ENCODE results near the gene HOXD9. TPM values are rescaled to one million over a fixed set of nuclear protein-coding genes. Genes with fewer than 3 reads are reported as not detected.

Gene HOXD9
- total and polyA plus RNA-seq, 7 donors, result 0.46 to 27.1 (median 10.6) TPM

DNA sequence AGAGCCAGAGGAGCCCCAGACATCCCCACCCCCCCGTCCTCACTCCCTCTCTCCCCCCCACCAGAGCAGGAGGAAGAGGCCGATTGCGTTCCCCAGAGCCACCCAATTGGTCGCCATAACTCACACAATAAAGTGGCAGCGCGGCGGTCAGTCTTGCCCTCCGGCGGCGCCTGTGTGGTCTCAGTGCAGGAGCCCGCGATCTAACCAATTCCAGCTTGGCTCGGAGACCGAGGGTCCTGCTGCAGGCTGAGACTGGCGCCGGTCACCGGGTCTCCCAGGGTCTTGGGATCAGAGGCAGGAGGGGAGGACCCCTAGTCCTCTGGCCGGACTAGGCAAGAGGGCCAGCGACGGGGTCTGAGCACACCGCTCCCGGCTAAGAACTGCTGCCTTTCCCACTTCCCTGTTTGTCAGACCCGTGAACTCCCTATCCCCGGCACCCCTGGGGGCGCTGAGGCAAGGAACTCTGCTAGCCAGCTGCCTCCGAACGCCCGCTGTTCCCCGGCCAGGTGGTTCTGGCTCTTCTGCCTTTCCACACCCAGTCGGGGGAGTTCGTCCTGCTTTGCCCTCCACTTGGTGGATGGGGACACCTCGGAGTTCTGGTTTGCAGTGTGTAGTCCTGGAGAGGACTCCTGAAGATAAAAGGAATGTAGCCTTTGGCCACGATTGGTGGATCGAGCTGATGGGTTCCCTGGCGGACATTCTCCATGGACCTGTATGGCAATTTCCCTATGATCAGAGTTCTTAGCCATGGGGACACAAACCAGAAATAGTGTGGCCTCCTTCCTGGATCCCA, 24.0 kb upstream of the HOXD9 start:
- no peak for DNase-seq
- intact Hi-C loops (cut with DNase I), result loop anchor here (5.0 kb wide), 2 partner anchors 846 to 931 kb away; partner anchors contain the start of gene ATF2
- peak overlapping the region; percentile 45 to 70 (median 68) for H3K4me3 ChIP-seq
- H3K4me1 ChIP-seq, result peaks cover 0 to 40% (median 34%) of the 10 kb centered on the region in 4 donors
- H3K27me3 ChIP-seq, result peaks cover 0 to 95% (median 27%) of the 10 kb centered on the region in 3 donors
- H3K36me3 ChIP-seq, result no peaks in the 10 kb centered on the region
- no peaks in the 10 kb centered on the region for H3K9me3 ChIP-seq
- WGBS, 2 donors, result 13 to 15% methylated on average over 35 of the region's 35 CpGs
- peak overlapping the region in 3 of 4 donors; percentile 92 to 96 (median 94) for H3K27ac ChIP-seq
- TF ChIP-seq, protein P1, sequence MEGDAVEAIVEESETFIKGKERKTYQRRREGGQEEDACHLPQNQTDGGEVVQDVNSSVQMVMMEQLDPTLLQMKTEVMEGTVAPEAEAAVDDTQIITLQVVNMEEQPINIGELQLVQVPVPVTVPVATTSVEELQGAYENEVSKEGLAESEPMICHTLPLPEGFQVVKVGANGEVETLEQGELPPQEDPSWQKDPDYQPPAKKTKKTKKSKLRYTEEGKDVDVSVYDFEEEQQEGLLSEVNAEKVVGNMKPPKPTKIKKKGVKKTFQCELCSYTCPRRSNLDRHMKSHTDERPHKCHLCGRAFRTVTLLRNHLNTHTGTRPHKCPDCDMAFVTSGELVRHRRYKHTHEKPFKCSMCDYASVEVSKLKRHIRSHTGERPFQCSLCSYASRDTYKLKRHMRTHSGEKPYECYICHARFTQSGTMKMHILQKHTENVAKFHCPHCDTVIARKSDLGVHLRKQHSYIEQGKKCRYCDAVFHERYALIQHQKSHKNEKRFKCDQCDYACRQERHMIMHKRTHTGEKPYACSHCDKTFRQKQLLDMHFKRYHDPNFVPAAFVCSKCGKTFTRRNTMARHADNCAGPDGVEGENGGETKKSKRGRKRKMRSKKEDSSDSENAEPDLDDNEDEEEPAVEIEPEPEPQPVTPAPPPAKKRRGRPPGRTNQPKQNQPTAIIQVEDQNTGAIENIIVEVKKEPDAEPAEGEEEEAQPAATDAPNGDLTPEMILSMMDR (IDR thresholded peaks at IDR 0.05), result no peak

DNA sequence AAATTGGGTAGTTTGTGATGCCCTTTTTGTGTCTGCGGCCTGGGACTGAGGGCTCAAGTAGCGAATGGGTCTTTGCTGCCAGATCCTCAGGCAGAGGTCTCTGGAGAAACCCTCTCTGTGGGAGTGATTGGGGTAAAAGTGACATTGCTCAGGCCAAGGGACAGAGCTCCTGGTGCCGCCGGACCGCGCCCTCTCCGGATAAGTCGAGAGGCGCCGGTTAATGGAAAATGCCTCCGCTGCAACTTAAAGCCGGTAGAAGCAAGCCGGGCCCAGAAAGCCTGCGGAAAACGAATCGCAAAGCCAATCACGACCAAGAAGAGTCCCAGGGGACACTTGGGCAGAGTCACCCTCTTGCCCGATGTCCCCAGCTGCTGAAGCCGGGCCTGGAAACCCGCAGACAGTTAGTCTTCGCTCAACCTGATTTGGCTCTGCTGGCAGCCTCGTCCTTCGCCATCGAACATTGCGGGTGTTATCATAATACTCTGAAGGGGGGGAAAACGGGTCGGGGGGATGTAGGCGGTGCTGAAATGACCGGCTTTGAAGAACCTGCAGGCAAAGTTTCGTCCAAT, 23.3 kb upstream of the HOXD9 start:
- WGBS, 2 donors, result 36 to 49% methylated on average over 30 of the region's 30 CpGs
- Histone ChIP-seq H3K27me3 (peaks cover 0 to 89% (median 24%) of the 10 kb centered on the region in 3 donors), H3K36me3 (no peaks in the 10 kb centered on the region), H3K4me1 (peaks cover 0 to 45% (median 40%) of the 10 kb centered on the region in 4 donors), H3K27ac (peak overlapping the region in 3 of 4 donors; percentile 92 to 96 (median 94)), H3K4me3 (peak overlapping the region in 2 of 4 donors; percentile 69 to 70), H3K9me3 (no peaks in the 10 kb centered on the region)
- peak; percentile 61 for DNase-seq
- TF ChIP-seq POLR2AphosphoS5 (IDR thresholded peaks at IDR 0.05) (no peak), POLR2A (IDR thresholded peaks at IDR 0.05) (no peak), EP300 (IDR thresholded peaks at IDR 0.05) (no peak)
- TF ChIP-seq, protein P1 (IDR thresholded peaks at IDR 0.05), result no peak
- intact Hi-C loops (cut with DNase I), result loop anchor here (5.0 kb wide), 2 partner anchors 847 to 932 kb away; partner anchors contain the start of gene ATF2

DNA sequence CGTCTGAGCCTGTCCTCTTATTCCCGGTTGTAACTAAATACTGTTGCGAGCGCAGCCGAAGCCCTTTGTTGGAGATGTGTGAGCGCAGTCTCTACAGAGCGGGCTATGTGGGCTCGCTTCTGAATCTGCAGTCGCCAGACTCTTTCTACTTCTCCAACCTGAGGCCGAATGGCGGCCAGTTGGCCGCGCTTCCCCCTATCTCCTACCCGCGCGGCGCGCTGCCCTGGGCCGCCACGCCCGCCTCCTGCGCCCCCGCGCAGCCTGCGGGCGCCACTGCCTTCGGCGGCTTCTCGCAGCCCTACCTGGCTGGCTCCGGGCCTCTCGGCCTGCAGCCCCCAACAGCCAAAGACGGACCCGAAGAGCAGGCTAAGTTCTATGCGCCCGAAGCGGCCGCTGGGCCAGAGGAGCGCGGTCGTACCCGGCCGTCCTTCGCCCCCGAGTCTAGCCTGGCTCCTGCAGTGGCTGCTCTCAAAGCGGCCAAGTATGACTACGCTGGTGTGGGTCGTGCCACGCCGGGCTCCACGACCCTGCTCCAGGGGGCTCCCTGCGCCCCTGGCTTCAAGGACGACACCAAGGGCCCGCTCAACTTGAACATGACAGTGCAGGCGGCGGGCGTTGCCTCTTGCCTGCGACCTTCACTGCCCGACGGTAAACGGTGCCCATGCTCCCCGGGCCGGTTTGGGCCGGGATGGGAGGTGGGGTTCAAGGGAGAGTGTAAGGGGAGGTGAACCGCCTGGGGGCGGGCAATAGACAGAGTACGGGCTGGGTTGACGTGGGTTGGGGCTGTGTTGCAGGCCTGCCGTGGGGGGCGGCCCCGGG, 22.6 kb upstream of the HOXD9 start, which contains the start of gene HOXD12:
Gene HOXD12, plus strand, starts transcription at position 68 of the 819 bp plus-strand sequence. Its CDS starts 7 bp downstream, at position 75.
- H3K9me3 ChIP-seq, result no peaks in the 10 kb centered on the region
- peaks cover 0 to 49% (median 37%) of the 10 kb centered on the region in 4 donors for H3K4me1 ChIP-seq
- intact Hi-C loops (cut with DNase I), result loop anchor here (5.0 kb wide), 2 partner anchors 848 to 933 kb away; partner anchors contain the start of gene ATF2
- 28 to 35% methylated on average over 70 of the region's 70 CpGs for WGBS, 2 donors
- TF ChIP-seq POLR2AphosphoS5 (IDR thresholded peaks at IDR 0.05) (no peak), EP300 (IDR thresholded peaks at IDR 0.05) (no peak), POLR2A (IDR thresholded peaks at IDR 0.05) (no peak)
- TF ChIP-seq, protein P1 (IDR thresholded peaks at IDR 0.05), result no peak
- H3K36me3 ChIP-seq, result no peaks in the 10 kb centered on the region
- DNase-seq, result peak; percentile 67
- peaks cover 0 to 88% (median 18%) of the 10 kb centered on the region in 3 donors for H3K27me3 ChIP-seq
- peak within 1 kb of the TSS in 3 of 4 donors; percentile 92 to 96 (median 94) for H3K27ac ChIP-seq
- peak within 1 kb of the TSS; percentile 45 to 70 (median 68) for H3K4me3 ChIP-seq

DNA sequence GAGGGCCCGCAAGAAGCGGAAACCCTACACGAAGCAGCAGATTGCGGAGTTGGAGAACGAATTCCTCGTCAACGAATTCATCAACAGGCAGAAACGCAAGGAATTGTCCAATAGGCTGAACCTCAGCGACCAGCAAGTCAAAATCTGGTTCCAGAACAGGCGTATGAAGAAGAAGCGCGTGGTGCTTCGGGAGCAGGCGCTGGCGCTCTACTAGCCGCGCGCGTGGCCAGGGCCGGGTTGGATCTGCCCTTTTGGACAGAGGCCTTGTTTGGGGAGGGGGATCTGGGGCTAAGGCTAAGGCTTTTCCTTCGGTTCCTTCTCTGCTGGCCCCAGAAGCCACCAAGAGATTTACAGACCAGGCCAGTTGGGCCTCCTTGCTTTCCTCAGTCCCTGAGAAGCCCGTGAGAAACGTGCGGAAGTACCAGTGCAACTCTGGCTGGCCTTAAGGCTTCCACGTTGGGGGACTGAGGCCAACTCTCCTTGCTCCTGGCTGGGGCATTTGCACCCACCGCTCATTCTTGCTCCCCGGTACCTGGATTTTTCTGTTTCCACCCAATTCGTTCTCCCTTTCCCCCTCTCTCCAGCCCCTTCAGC, 21.9 kb upstream of the HOXD9 start:
- 51 to 76% methylated on average over 28 of the region's 28 CpGs for WGBS, 2 donors
- H3K36me3 ChIP-seq, result no peaks in the 10 kb centered on the region
- intact Hi-C loops (cut with DNase I), result no loop called here
- TF ChIP-seq, protein P1 (IDR thresholded peaks at IDR 0.05), result no peak
- TF ChIP-seq EP300 (IDR thresholded peaks at IDR 0.05), result no peak
- no peak for TF ChIP-seq POLR2AphosphoS5 (IDR thresholded peaks at IDR 0.05)
- TF ChIP-seq POLR2A (IDR thresholded peaks at IDR 0.05), result no peak
- H3K27me3 ChIP-seq, result peaks cover 0 to 86% (median 19%) of the 10 kb centered on the region in 3 donors
- peaks cover 0 to 51% (median 34%) of the 10 kb centered on the region in 4 donors for H3K4me1 ChIP-seq
- H3K27ac ChIP-seq, result peak overlapping the region in 2 of 4 donors; percentile 92 to 96
- peak overlapping the region in 1 of 4 donors; percentile 69 for H3K4me3 ChIP-seq
- no peaks in the 10 kb centered on the region for H3K9me3 ChIP-seq
- DNase-seq, result peak; percentile 58
